ENCODE results near the gene PLXNB2.

Gene PLXNB2

DNA sequence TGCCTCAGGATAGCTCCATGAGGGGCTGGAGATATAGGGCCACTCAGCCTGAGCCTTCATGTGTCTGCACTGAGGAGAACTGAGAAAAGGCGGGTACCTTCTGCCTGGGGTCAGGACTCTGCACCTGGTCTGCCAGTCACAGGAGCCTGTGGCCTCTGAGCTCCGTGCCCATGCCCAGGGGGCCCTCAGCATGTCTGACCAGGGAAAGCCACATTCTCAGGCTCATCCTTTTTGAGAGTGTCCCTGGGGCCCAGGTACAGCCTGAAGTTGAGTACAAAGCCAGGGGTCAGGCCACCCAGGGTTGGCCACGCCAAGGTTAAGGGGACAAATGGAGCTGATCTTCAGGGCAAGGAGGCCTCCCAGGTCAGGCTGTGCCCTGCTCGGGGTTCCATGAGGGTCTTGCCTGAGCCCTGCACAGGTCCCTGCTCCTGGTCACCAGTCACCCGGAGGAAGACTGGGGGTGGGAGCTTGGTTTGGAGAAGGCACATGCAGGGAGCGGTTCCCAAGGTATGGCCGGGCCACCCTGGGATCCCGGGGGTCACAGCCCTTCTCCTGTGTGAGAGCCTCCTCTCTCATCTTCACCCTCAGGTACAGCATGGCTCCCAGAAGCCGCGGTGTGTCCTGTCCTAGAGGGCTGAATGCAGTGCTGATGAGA is 13.4 kb upstream of the PLXNB2 start:
- no peak overlapping the region for H3K27ac Mint-ChIP-seq

DNA sequence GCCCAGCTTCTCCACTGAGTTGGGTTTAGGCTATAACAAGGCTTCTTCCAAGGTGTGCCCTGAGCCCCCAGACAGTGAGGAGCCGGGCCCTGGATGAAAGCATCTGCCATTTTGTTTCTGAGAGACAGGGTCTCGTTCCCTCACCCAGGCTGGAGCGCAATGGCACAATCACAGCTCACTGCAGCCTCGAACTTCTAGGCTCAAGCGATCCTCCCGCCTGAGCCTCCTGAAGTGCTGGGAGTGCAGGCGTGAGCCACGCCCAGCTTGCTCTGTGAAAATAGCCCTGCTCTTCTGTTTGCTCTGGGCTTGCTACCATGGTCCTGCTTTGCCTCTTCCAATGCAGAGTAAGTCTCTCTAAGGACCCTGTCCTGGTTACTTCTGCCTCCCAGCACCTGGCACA is 12.7 kb upstream of the PLXNB2 start:
- H3K9me3 Mint-ChIP-seq, result no peaks in the 10 kb centered on the region
- H3K27ac Mint-ChIP-seq, result no peak overlapping the region
- H3K36me3 Mint-ChIP-seq (ENCODE audit: low read depth), result no peaks in the 10 kb centered on the region
- DNase-seq, result no peak
- TF ChIP-seq, protein P1, sequence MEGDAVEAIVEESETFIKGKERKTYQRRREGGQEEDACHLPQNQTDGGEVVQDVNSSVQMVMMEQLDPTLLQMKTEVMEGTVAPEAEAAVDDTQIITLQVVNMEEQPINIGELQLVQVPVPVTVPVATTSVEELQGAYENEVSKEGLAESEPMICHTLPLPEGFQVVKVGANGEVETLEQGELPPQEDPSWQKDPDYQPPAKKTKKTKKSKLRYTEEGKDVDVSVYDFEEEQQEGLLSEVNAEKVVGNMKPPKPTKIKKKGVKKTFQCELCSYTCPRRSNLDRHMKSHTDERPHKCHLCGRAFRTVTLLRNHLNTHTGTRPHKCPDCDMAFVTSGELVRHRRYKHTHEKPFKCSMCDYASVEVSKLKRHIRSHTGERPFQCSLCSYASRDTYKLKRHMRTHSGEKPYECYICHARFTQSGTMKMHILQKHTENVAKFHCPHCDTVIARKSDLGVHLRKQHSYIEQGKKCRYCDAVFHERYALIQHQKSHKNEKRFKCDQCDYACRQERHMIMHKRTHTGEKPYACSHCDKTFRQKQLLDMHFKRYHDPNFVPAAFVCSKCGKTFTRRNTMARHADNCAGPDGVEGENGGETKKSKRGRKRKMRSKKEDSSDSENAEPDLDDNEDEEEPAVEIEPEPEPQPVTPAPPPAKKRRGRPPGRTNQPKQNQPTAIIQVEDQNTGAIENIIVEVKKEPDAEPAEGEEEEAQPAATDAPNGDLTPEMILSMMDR (IDR thresholded peaks at IDR 0.05), result no peak
- peaks cover 17% of the 10 kb centered on the region for H3K27me3 Mint-ChIP-seq (ENCODE audit: low read depth, poor library complexity)
- no peak overlapping the region for H3K4me3 Mint-ChIP-seq
- peaks cover 12% of the 10 kb centered on the region for H3K4me1 Mint-ChIP-seq

More for the DNA sequence above, 13.4 kb upstream of the PLXNB2 start:
- H3K4me1 Mint-ChIP-seq, result peaks cover 11% of the 10 kb centered on the region
- TF ChIP-seq, protein P1 (IDR thresholded peaks at IDR 0.05), result no peak
- H3K4me3 Mint-ChIP-seq, result no peak overlapping the region
- no peak for DNase-seq
- H3K9me3 Mint-ChIP-seq, result no peaks in the 10 kb centered on the region
- peaks cover 21% of the 10 kb centered on the region for H3K27me3 Mint-ChIP-seq (ENCODE audit: low read depth, poor library complexity)
- no peaks in the 10 kb centered on the region for H3K36me3 Mint-ChIP-seq (ENCODE audit: low read depth)

DNA sequence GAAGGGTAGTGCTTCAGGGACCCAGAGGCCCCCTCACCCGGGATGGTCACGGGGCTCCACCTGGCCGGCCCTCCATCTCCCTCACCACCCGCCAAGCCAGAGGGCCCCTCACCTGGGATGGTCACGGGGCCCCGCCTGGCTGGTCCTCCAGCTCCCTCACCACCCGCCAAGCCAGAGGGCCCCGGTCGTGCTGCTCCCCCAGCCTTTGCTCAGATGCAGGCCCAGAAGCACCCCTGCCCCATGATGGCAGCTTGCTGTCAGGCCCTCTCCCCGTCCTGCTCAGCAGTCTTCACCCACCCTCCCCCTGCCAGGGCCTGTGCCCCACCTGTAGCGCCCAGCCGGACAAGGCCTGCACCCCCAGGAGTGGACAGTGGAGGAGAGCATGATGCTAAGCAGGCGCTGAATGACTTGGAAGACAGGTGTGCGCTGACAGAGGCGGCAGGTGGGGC is 12.1 kb upstream of the PLXNB2 start:
- no peaks in the 10 kb centered on the region for H3K9me3 Mint-ChIP-seq
- H3K4me3 Mint-ChIP-seq, result no peak overlapping the region
- peaks cover 14% of the 10 kb centered on the region for H3K4me1 Mint-ChIP-seq
- H3K36me3 Mint-ChIP-seq (ENCODE audit: low read depth), result no peaks in the 10 kb centered on the region
- H3K27ac Mint-ChIP-seq, result no peak overlapping the region
- peaks cover 14% of the 10 kb centered on the region for H3K27me3 Mint-ChIP-seq (ENCODE audit: low read depth, poor library complexity)
- TF ChIP-seq, protein P1 (IDR thresholded peaks at IDR 0.05), result no peak
- DNase-seq, result no peak

DNA sequence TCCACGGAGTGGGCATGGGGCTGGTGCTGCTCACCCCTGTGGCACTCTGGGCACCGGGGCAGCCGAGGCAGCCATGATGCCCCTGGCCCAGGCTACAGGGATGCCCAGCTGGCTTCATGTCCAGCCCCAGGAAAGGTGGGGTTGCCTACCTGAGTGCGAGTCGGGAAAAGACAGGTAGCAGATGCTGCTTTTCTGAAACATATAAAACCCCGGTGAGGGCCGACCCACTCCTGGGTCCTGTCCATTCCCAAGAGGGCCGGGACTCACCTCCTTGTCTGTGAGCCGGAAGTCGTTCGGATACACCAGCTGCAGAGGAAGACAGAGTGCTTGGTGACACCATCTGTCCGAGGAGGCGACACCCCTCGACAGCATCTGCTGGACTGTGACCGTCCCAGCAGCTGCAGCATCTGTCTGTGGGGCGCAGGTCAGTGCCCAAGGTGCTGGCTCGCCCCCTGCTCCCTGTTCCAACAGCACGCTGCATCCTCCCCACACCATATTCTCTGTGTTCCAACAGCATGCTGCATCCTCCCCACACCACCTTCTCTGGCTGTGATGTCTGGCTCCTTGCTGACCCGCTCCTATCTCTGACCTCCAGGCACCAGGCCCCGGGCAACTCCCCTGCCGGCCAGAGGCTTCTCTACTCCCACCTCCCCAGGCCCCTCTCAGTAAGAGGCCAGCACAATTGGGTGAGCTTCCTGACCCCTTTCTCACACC is 11.4 kb upstream of the PLXNB2 start:
- DNase-seq, result no peak
- peaks cover 20% of the 10 kb centered on the region for H3K4me1 Mint-ChIP-seq
- no peak overlapping the region for H3K4me3 Mint-ChIP-seq
- H3K36me3 Mint-ChIP-seq (ENCODE audit: low read depth), result no peaks in the 10 kb centered on the region
- TF ChIP-seq, protein P1 (IDR thresholded peaks at IDR 0.05), result no peak
- no peaks in the 10 kb centered on the region for H3K9me3 Mint-ChIP-seq
- H3K27ac Mint-ChIP-seq, result no peak overlapping the region
- H3K27me3 Mint-ChIP-seq (ENCODE audit: low read depth, poor library complexity), result peaks cover 14% of the 10 kb centered on the region

DNA sequence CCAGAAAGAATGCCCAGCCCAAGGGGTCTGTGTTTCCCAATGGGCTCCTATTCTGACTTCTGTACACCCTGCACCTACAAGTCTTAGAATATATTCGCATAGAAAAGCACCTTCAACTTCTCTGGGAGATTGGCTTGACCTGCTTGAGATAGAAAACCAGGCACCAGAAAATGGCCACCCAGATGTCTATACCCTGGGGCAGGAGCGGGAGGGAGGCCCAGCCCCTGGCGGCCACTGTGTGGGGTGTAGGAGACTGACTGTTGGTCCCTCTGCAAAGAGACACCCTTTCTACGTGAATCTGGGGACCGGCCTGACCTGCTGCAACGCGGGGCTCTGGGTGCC is 10.9 kb upstream of the PLXNB2 start:
- Mint-ChIP-seq H3K27ac (no peak overlapping the region), H3K27me3 (ENCODE audit: low read depth, poor library complexity) (peaks cover 13% of the 10 kb centered on the region), H3K4me1 (peaks cover 23% of the 10 kb centered on the region), H3K4me3 (no peak overlapping the region), H3K9me3 (no peaks in the 10 kb centered on the region), H3K36me3 (ENCODE audit: low read depth) (no peaks in the 10 kb centered on the region)
- no peak for DNase-seq
- TF ChIP-seq, protein P1 (IDR thresholded peaks at IDR 0.05), result no peak

DNA sequence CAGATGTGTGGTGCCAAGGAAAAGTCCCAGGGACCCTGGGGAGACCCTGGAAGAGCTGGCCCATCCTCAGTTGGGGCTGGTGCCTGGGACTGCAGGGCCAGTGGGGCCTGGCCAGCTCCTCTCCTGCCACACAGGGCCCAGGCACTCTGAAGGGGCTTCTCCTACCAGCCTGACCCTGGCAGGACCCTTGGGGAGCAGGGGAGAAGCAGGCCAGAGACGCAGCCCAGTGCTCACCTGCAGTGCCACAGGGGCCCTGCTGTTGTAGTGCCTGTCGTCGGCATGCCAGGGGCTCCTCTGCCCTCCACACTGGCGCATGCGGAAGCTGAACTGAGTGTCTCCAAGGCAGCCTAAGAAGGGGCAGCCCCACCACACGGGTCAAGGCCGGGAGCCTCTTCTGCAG is 10.2 kb upstream of the PLXNB2 start:
- Mint-ChIP-seq H3K27me3 (ENCODE audit: low read depth, poor library complexity) (peaks cover 10% of the 10 kb centered on the region), H3K9me3 (no peaks in the 10 kb centered on the region), H3K27ac (no peak overlapping the region), H3K36me3 (ENCODE audit: low read depth) (no peaks in the 10 kb centered on the region), H3K4me3 (no peak overlapping the region), H3K4me1 (peaks cover 23% of the 10 kb centered on the region)
- DNase-seq, result no peak
- TF ChIP-seq, protein P1 (IDR thresholded peaks at IDR 0.05), result no peak
